GM10847 (cell line): ENCODE results near the gene FAR2.

ENCODE experiments used
- POLR2A ChIP-seq: IDR thresholded peaks from 2 replicates; pipeline ENCODE4 v1.6.1; 2011; ENCODE audit not compliant: insufficient read length; ENCODE audit errors: extremely low read depth

Gene FAR2

GRCh38 chr12:29223956-29224543 is 75.0 kb downstream of the FAR2 start:
- no peak for TF ChIP-seq POLR2A

- no peak for TF ChIP-seq POLR2A
Measured at GRCh38 chr12:29224572-29224971, 75.5 kb downstream of the FAR2 start.

- TF ChIP-seq POLR2A, result no peak
Measured at GRCh38 chr12:29225834-29226233, 76.8 kb downstream of the FAR2 start.

- TF ChIP-seq POLR2A, result no peak
Measured at GRCh38 chr12:29226616-29227015, 77.5 kb downstream of the FAR2 start.

- TF ChIP-seq POLR2A, result no peak
Measured at GRCh38 chr12:29228474-29229157, 79.5 kb downstream of the FAR2 start.

- TF ChIP-seq POLR2A, result no peak
Measured at GRCh38 chr12:29229158-29229505, 80.1 kb downstream of the FAR2 start.

GRCh38 chr12:29229937-29230336 is 80.9 kb downstream of the FAR2 start:
- TF ChIP-seq POLR2A, result no peak

- TF ChIP-seq POLR2A, result no peak
Measured at GRCh38 chr12:29230800-29231560, 81.9 kb downstream of the FAR2 start.

GRCh38 chr12:29232086-29232485 is 83.0 kb downstream of the FAR2 start:
- TF ChIP-seq POLR2A, result no peak

- TF ChIP-seq POLR2A, result no peak
Measured at GRCh38 chr12:29234552-29234951, 85.5 kb downstream of the FAR2 start.

- no peak for TF ChIP-seq POLR2A
Measured at GRCh38 chr12:29234965-29235626, 86.0 kb downstream of the FAR2 start.

GRCh38 chr12:29238822-29239291 is 89.8 kb downstream of the FAR2 start:
- no peak for TF ChIP-seq POLR2A

- no peak for TF ChIP-seq POLR2A
Measured at GRCh38 chr12:29239336-29239735, 90.3 kb downstream of the FAR2 start.

- no peak for TF ChIP-seq POLR2A
Measured at GRCh38 chr12:29240441-29240840, 91.4 kb downstream of the FAR2 start.

- no peak for TF ChIP-seq POLR2A
Measured at GRCh38 chr12:29241821-29242591, 92.9 kb downstream of the FAR2 start.

- no peak for TF ChIP-seq POLR2A
Measured at GRCh38 chr12:29242921-29243431, 93.9 kb downstream of the FAR2 start.
